ENCODE results near the gene TRIM63. TPM values are rescaled to one million over a fixed set of nuclear protein-coding genes. Genes with fewer than 3 reads are reported as not detected.

The TRIM63 gene
- total and polyA plus RNA-seq, 9 of the 15 experiments (the other 6 are each of a cell fraction or from before 2014, with no cell fraction given): 0.08 to 0.57 (median 0.36) TPM

DNA sequence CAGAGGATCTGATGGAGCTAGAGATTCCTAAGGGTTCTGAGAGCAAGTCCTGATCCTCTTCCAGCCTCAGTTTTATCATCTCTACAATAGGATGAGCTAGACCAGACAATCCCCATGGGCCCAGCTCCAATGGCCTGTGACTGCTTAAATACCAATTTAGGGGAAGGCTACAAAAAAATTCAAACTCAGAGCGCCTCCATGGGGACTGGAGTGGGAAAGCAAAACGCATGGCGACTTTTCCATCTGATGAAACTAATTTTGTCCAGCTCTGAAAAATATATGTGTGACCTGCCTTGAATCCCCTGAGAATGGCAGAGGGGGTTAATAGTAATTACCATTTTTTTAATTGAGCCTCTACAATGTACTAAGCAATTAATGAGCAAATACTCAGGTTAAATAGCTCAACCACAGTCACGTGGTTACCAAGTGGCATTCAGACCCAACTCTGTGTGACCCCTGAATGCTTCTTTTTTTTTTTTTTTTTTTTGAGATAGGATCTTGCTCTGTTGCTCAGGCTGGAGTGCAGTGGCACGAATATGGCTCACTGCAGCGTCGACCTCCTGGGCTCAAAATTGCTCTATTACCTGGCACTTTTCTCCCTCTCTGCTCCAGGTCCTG is 37.5 kb downstream of the TRIM63 start (continued):
- TF ChIP-seq, protein P1, sequence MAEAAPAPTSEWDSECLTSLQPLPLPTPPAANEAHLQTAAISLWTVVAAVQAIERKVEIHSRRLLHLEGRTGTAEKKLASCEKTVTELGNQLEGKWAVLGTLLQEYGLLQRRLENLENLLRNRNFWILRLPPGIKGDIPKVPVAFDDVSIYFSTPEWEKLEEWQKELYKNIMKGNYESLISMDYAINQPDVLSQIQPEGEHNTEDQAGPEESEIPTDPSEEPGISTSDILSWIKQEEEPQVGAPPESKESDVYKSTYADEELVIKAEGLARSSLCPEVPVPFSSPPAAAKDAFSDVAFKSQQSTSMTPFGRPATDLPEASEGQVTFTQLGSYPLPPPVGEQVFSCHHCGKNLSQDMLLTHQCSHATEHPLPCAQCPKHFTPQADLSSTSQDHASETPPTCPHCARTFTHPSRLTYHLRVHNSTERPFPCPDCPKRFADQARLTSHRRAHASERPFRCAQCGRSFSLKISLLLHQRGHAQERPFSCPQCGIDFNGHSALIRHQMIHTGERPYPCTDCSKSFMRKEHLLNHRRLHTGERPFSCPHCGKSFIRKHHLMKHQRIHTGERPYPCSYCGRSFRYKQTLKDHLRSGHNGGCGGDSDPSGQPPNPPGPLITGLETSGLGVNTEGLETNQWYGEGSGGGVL (CRISPR knock-in tag; IDR thresholded peaks at IDR 0.05): no peak
- TF ChIP-seq NEUROD1 (IDR thresholded peaks at IDR 0.05; ENCODE audit: borderline replicate concordance, low read depth, low read length, partially characterized antibody) (no peak), BCOR (IDR thresholded peaks at IDR 0.05) (peak; percentile 69), MTA1 (IDR thresholded peaks at IDR 0.05; ENCODE audit: borderline replicate concordance) (no peak), NELFE (IDR thresholded peaks at IDR 0.05; ENCODE audit: insufficient read depth, insufficient read length) (no peak), ETV5 (CRISPR knock-in tag; IDR thresholded peaks at IDR 0.05; ENCODE audit: low read depth) (0 out of 2 replicates have a peak, but pooled peaks have one; percentile 40), MEIS2 (IDR thresholded peaks at IDR 0.05; ENCODE audit: partially characterized antibody) (no peak), SNIP1 (IDR thresholded peaks at IDR 0.05; ENCODE audit: low read depth) (no peak), ZNF79 (CRISPR knock-in tag; IDR thresholded peaks at IDR 0.05; ENCODE audit: low read depth) (no peak), YY1 (IDR thresholded peaks at IDR 0.05; ENCODE audit: borderline replicate concordance in 1 of 3, control insufficient read depth in 1 of 3, extremely low read depth in 1 of 3, insufficient read depth in 3 of 3, insufficient read length in 1 of 3, insufficient replicate concordance in 2 of 3, low read depth in 1 of 3, low read length in 2 of 3) (peak in 1 of 3 experiments; percentile 24), TEAD4 (IDR thresholded peaks at IDR 0.05; ENCODE audit: low read length) (0 out of 2 replicates have a peak, but pooled peaks have one; percentile 17), TEAD4 (CRISPR knock-in tag; IDR thresholded peaks at IDR 0.05; ENCODE audit: borderline replicate concordance) (no peak), GTF2F1 (IDR thresholded peaks at IDR 0.05; ENCODE audit: low read depth, low read length) (no peak), ESRRA (IDR thresholded peaks at IDR 0.05; ENCODE audit: borderline replicate concordance, low read depth) (peak; percentile 11; the same call in 1 of the 2 replicates), L3MBTL2 (IDR thresholded peaks at IDR 0.05) (0 out of 2 replicates have a peak, but pooled peaks have one; percentile 18), MAZ (CRISPR knock-in tag; conservative IDR thresholded peaks at IDR 0.05 in 1 of 2, IDR thresholded peaks at IDR 0.05 in 1 of 2) (0 out of 4 replicates have a peak, but pooled peaks of 1 of the 2 experiments have one; percentile 18)
- TF ChIP-seq, protein P2, sequence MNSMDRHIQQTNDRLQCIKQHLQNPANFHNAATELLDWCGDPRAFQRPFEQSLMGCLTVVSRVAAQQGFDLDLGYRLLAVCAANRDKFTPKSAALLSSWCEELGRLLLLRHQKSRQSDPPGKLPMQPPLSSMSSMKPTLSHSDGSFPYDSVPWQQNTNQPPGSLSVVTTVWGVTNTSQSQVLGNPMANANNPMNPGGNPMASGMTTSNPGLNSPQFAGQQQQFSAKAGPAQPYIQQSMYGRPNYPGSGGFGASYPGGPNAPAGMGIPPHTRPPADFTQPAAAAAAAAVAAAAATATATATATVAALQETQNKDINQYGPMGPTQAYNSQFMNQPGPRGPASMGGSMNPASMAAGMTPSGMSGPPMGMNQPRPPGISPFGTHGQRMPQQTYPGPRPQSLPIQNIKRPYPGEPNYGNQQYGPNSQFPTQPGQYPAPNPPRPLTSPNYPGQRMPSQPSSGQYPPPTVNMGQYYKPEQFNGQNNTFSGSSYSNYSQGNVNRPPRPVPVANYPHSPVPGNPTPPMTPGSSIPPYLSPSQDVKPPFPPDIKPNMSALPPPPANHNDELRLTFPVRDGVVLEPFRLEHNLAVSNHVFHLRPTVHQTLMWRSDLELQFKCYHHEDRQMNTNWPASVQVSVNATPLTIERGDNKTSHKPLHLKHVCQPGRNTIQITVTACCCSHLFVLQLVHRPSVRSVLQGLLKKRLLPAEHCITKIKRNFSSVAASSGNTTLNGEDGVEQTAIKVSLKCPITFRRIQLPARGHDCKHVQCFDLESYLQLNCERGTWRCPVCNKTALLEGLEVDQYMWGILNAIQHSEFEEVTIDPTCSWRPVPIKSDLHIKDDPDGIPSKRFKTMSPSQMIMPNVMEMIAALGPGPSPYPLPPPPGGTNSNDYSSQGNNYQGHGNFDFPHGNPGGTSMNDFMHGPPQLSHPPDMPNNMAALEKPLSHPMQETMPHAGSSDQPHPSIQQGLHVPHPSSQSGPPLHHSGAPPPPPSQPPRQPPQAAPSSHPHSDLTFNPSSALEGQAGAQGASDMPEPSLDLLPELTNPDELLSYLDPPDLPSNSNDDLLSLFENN (IDR thresholded peaks at IDR 0.05; ENCODE audit: low read depth in 2 of 2, low read length in 2 of 2): no peak
- TF ChIP-seq, protein P3, sequence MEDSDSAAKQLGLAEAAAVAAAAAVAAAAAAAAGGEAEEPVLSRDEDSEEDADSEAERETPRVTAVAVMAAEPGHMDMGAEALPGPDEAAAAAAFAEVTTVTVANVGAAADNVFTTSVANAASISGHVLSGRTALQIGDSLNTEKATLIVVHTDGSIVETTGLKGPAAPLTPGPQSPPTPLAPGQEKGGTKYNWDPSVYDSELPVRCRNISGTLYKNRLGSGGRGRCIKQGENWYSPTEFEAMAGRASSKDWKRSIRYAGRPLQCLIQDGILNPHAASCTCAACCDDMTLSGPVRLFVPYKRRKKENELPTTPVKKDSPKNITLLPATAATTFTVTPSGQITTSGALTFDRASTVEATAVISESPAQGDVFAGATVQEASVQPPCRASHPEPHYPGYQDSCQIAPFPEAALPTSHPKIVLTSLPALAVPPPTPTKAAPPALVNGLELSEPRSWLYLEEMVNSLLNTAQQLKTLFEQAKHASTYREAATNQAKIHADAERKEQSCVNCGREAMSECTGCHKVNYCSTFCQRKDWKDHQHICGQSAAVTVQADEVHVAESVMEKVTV (CRISPR knock-in tag; IDR thresholded peaks at IDR 0.05): peak; percentile 71
- TF ChIP-seq, protein P4, sequence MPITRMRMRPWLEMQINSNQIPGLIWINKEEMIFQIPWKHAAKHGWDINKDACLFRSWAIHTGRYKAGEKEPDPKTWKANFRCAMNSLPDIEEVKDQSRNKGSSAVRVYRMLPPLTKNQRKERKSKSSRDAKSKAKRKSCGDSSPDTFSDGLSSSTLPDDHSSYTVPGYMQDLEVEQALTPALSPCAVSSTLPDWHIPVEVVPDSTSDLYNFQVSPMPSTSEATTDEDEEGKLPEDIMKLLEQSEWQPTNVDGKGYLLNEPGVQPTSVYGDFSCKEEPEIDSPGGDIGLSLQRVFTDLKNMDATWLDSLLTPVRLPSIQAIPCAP (CRISPR knock-in tag; IDR thresholded peaks at IDR 0.05; ENCODE audit: borderline replicate concordance): no peak
